Measurements from ENCODE around the gene APBA1. TPM values are rescaled to one million over a fixed set of nuclear protein-coding genes. Genes with fewer than 3 reads are reported as not detected.

APBA1 gene
- total RNA-seq, 1 donor, result 0.52 TPM

- Histone ChIP-seq H3K9me3 (ENCODE audit: low read depth, low read length) (no peaks in the 10 kb centered on the region), H3K4me1 (ENCODE audit: insufficient read depth, low read length) (no peaks in the 10 kb centered on the region), H3K4me3 (ENCODE audit: low read length) (no peak overlapping the region), H3K27me3 (ENCODE audit: insufficient read depth, low read length) (no peaks in the 10 kb centered on the region)
These were observed 292.7 kb downstream of the APBA1 start for GRCh38 chr9:69379270-69379982.

DNA sequence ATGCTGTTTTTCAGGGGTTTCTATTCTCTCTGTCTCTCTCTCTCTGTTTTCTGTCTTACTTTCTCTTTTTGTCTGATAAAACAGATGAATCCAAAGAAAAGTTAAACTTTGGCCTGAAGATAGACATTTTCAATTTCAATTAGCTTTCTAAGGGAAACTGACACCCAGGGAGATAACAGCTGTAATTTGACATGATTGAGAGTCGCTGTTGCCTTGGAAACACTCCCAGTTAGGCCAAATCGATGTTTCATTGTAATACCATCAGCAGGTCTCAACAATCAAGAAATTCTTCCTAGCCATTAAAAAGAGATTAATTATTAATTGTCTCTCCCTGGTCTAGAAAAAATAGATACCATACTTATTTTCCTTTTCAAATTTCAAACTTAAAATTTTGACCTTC, 294.2 kb downstream of the APBA1 start:
- Histone ChIP-seq H3K4me1 (ENCODE audit: insufficient read depth, low read length) (no peaks in the 10 kb centered on the region), H3K27me3 (ENCODE audit: insufficient read depth, low read length) (no peaks in the 10 kb centered on the region), H3K4me3 (ENCODE audit: low read length) (no peak overlapping the region), H3K9me3 (ENCODE audit: low read depth, low read length) (no peaks in the 10 kb centered on the region)

Other genes with a start within 250 kb of the APBA1 start
- gene PTAR1, start 87.6 kb upstream of the APBA1 start, total RNA-seq, result 162 TPM
- gene CFAP95, start 148.4 kb upstream of the APBA1 start, total RNA-seq, result not detected